Gastroesophageal sphincter (tissue), 4 donors: ENCODE data around the gene WAPL. TPM values are rescaled to one million over a fixed set of nuclear protein-coding genes. Genes with fewer than 3 reads are reported as not detected.

Experiments
- ATAC-seq: fragments of 150-250 bp; one replicate; pipeline ENCODE4 v1.9.1; 2016; ENCODE audit warnings: mild to moderate bottlenecking, moderate library complexity
- H3K27ac ChIP-seq, 4 donors: fragments of 200-600 bp; sonication (generic) in 3 of 4; 1 replicate in 3 of 4; 2 replicates in 1 of 4; pipeline ENCODE4 v1.5.1; 2016 to 2019
- H3K27me3 ChIP-seq: fragments of 200-600 bp; sonication (generic); one replicate; pipeline ENCODE4 v1.5.1; 2019
- H3K36me3 ChIP-seq, 2 donors: fragments of 200-600 bp; sonication (generic); one replicate each; pipeline ENCODE4 v1.5.1; 2019; ENCODE audit warnings: control low read depth in 1 of 2
- H3K4me1 ChIP-seq, 3 donors: fragments of 200-600 bp; sonication (generic); 1 replicate in 2 of 3; 2 replicates in 1 of 3; pipeline ENCODE4 v1.5.1; 2016 to 2019; ENCODE audit warnings: control low read depth in 2 of 3
- H3K4me3 ChIP-seq, 2 donors: fragments of 200-600 bp; sonication (generic); one replicate each; pipeline ENCODE4 v1.5.1; 2019; ENCODE audit warnings: mild to moderate bottlenecking in 1 of 2, moderate library complexity in 1 of 2
- H3K9me3 ChIP-seq, 3 donors: fragments of 200-600 bp; sonication (generic); one replicate each; pipeline ENCODE4 v1.5.1; 2017 to 2019; ENCODE audit warnings: control low read depth in 2 of 3
- EP300 ChIP-seq: sonication (generic); formaldehyde crosslinking; IDR thresholded peaks from one replicate; pipeline ENCODE4 v1.6.1; 2017; ENCODE audit warnings: antibody characterized with exemption, mild to moderate bottlenecking
- POLR2A ChIP-seq, 2 donors: fragments of 450-650 bp; IDR thresholded peaks; one replicate each; pipeline ENCODE4 v1.6.1; 2017; ENCODE audit warnings: antibody characterized with exemption in 2 of 2, mild to moderate bottlenecking in 2 of 2, moderate library complexity in 1 of 2
- POLR2AphosphoS5 ChIP-seq: sonication (generic); formaldehyde crosslinking; IDR thresholded peaks from one replicate; pipeline ENCODE4 v1.6.1; 2017; ENCODE audit warnings: antibody characterized with exemption
- WGBS, 2 donors: methylation state at CpG; one replicate each; pipeline ENCODE4 v1.1.5; 2018; ENCODE audit warnings: low coverage in 1 of 2; 5-methylcytosine and 5-hydroxymethylcytosine counted together
- total RNA-seq, 4 donors: library from RNA; depleted of rRNA; stranded (reverse); fragments of >200 nt; gene quantifications; one replicate each; pipeline ENCODE4 v1.1.0, GENCODE V29; 2016
- TF ChIP-seq, protein P1 (sequence below), 4 experiments: fragments of 200-600 bp in 2 of 4; fragments of 450-650 bp in 2 of 4; sonication (generic) in 1 of 4; IDR thresholded peaks; one replicate each; pipeline ENCODE4 v1.5.1; 2017 to 2019; ENCODE audit warnings: antibody characterized with exemption in 4 of 4, mild to moderate bottlenecking in 2 of 4, moderate library complexity in 2 of 4

The WAPL gene
- total RNA-seq, 4 donors from 2014 or later, result 35.6 to 55.1 (median 40.6) TPM

DNA sequence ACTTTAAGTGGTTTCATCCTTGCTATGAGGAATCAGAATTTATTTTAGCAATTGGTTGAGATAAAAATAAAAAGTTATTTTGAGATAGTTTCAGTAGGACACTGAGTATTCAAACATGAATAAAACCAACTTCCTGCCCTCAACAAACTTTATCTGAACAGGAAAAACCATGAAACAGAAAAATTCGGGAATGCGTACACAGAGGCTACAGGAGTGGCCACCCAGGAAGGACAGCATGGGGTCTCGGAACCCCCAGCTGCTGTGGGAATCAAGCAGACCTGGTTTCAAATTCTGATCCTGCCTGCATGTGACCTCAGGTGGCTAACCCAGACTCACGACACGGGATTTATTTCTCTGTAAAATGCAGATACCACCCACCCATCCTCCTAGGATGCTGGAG, 106.0 kb downstream of the WAPL start:
- H3K9me3 ChIP-seq, result no peaks in the 10 kb centered on the region
- TF ChIP-seq POLR2AphosphoS5 (no peak), EP300 (no peak), POLR2A (IDR thresholded peaks at IDR 0.05) (no peak)
- TF ChIP-seq, protein P1, sequence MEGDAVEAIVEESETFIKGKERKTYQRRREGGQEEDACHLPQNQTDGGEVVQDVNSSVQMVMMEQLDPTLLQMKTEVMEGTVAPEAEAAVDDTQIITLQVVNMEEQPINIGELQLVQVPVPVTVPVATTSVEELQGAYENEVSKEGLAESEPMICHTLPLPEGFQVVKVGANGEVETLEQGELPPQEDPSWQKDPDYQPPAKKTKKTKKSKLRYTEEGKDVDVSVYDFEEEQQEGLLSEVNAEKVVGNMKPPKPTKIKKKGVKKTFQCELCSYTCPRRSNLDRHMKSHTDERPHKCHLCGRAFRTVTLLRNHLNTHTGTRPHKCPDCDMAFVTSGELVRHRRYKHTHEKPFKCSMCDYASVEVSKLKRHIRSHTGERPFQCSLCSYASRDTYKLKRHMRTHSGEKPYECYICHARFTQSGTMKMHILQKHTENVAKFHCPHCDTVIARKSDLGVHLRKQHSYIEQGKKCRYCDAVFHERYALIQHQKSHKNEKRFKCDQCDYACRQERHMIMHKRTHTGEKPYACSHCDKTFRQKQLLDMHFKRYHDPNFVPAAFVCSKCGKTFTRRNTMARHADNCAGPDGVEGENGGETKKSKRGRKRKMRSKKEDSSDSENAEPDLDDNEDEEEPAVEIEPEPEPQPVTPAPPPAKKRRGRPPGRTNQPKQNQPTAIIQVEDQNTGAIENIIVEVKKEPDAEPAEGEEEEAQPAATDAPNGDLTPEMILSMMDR (IDR thresholded peaks at IDR 0.05), result no peak
- no peaks in the 10 kb centered on the region for H3K36me3 ChIP-seq
- no peak overlapping the region for H3K4me3 ChIP-seq
- H3K27me3 ChIP-seq, result no peaks in the 10 kb centered on the region
- peaks cover 0 to 23% (median 12%) of the 10 kb centered on the region in 3 donors for H3K4me1 ChIP-seq
- no peak overlapping the region for H3K27ac ChIP-seq
- no peak for ATAC-seq
- 66% methylated on average over 3 of the region's 5 CpGs; no CpG with 5 or more reads in 1 of the 2 donors for WGBS, 2 donors

DNA sequence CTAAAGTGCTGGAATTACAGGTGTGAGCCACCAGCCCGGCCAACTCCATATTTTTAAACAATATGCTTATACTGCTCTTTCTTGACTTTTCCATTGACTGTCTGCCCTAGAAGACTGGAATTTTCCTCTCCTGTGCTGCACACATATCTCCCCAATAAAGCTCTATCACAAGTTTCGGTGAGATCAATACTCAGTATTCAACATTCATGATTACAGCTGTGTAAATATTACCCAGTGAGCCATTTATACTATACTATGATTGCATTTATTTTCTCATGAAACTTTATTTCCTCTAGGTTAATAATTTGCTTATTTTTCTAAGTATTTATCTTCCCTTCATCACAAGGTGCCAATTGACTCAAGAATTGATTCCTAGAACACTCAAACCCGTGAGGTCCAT, 106.5 kb downstream of the WAPL start:
- ATAC-seq, result no peak
- H3K27ac ChIP-seq, result no peak overlapping the region
- TF ChIP-seq, protein P1 (IDR thresholded peaks at IDR 0.05), result no peak
- TF ChIP-seq POLR2AphosphoS5 (no peak), EP300 (no peak), POLR2A (IDR thresholded peaks at IDR 0.05) (no peak)
- no peak overlapping the region for H3K4me3 ChIP-seq
- WGBS, 2 donors, result 79 to 82% methylated on average over 3 of the region's 3 CpGs
- H3K36me3 ChIP-seq, result no peaks in the 10 kb centered on the region
- H3K27me3 ChIP-seq, result no peaks in the 10 kb centered on the region
- H3K9me3 ChIP-seq, result no peaks in the 10 kb centered on the region
- peaks cover 0 to 23% (median 12%) of the 10 kb centered on the region in 3 donors for H3K4me1 ChIP-seq

DNA sequence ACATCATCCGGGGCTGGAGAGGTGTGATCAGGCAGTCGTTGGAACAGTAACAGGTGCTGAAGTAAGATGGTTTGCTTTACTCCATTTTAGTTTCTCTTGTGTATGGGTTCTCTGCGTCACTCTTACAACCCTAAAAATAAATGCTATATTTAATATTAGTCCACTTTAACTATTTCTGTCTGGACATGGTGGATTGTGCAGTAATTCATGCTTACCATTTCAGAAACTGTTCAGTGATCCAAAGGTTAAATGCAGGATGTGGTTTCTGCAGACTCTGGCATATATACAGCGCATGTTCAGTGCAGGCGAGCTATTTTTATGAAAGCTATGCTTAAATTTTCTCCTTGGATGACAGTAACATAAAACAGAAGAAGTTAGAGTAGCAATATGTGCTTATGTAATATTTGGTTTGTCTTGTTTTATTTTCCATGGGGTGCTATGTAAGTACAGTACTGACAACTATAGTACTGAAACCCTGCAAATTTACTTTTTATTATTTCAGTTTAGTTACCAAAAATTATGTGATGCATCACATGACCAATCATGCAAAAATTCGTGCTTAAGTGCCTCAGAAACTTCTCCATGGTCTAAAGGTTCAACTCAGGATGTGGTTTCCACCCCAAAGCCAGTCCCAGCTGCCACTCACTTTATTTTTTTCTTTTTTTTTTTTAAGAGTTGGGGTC, 108.4 kb downstream of the WAPL start:
- Histone ChIP-seq H3K9me3 (no peaks in the 10 kb centered on the region), H3K36me3 (no peaks in the 10 kb centered on the region), H3K27me3 (no peaks in the 10 kb centered on the region), H3K27ac (no peak overlapping the region), H3K4me1 (peaks cover 0 to 23% (median 12%) of the 10 kb centered on the region in 3 donors), H3K4me3 (no peak overlapping the region)
- TF ChIP-seq, protein P1 (IDR thresholded peaks at IDR 0.05), result no peak
- TF ChIP-seq POLR2AphosphoS5, result peak; percentile 43
- no peak for TF ChIP-seq EP300
- 11% methylated on average over 6 of the region's 6 CpGs for WGBS, 2 donors
- no peak for ATAC-seq

DNA sequence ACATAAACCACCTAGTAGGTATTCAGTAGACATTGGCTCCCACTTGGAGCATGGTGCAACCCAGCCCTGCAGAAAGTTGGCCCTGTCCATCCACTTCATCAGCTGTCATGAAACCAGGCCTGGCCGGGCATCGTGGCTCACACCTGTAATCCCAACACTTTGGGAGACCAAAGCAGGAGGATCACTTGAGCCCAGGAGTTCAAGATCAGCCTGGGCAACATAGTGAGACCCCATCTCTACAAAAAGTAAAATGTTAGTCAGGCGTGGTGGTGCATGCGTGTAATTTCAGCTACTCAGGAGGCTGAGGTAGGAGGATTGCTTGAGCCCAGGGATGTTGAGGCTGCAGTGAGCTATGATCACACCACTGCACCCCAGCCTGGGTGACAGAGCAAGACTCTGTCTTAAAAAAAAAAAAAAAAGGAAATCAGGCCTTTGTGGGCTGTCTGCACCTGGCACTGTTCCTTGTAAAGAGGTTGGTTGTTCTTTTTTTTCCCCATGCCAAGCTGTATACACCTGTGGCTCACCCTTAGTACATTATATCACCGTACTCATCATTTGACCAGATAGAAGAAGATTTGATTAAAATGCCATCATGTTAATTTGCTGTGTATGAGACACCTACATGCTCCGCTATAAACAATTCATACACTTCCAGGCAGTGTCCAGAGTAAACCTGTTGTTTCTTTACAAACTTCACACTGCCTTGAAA, 109.6 kb downstream of the WAPL start:
- Histone ChIP-seq H3K36me3 (no peaks in the 10 kb centered on the region), H3K9me3 (no peaks in the 10 kb centered on the region), H3K4me1 (peaks cover 0 to 23% (median 12%) of the 10 kb centered on the region in 3 donors), H3K27me3 (no peaks in the 10 kb centered on the region), H3K27ac (peak overlapping the region in 3 of 4 donors; percentile 13 to 42 (median 37)), H3K4me3 (no peak overlapping the region)
- 55 to 94% methylated on average over 2 to 6 of the region's 6 CpGs for whole genome bisulfite sequencing, 2 donors
- TF ChIP-seq, protein P1 (IDR thresholded peaks at IDR 0.05), result no peak
- no peak for TF ChIP-seq EP300
- ATAC-seq, result no peak
